Pancreas (tissue), 10 donors: ENCODE results near the gene PAFAH2. TPM values are rescaled to one million over a fixed set of nuclear protein-coding genes. Genes with fewer than 3 reads are reported as not detected.

Experiments used
- ATAC-seq, 4 donors: fragments of 200-7000 bp; cut with Tn5 transposase; one replicate each; pipeline versions ENCODE4 v1.8.0 to v1.9.1; 2020; ENCODE audit warnings: mild to moderate bottlenecking in 4 of 4, moderate library complexity in 4 of 4
- DNase-seq, 6 donors: peaks; one replicate each; pipeline ENCODE4 v3.0.0-alpha.2; 2020
- FAIRE-seq: peaks from 2 replicates; lab custom pipeline; 2012; peaks lifted over from hg19 to GRCh38; lab: Jason Lieb, UNC
- H3K27ac ChIP-seq, 4 donors: fragments of 200-600 bp; sonication (generic); 1 replicate in 3 of 4; 2 replicates in 1 of 4; pipeline versions ENCODE4 v1.5.0 to v1.8.0; 2020
- H3K27me3 ChIP-seq, 4 donors: fragments of 200-600 bp; one replicate each; pipeline ENCODE4 v1.8.0; 2021
- H3K36me3 ChIP-seq, 3 donors: fragments of 200-600 bp; sonication (generic) in 1 of 3; one replicate each; pipeline versions ENCODE4 v1.5.0 to v1.8.0; 2020 to 2021
- H3K4me1 ChIP-seq, 3 donors: fragments of 200-600 bp; one replicate each; pipeline ENCODE4 v1.8.0; 2021
- H3K4me3 ChIP-seq, 4 donors: fragments of 200-600 bp; sonication (generic) in 2 of 4; one replicate each; pipeline versions ENCODE4 v1.5.0 to v1.8.0; 2020 to 2021
- H3K9me3 ChIP-seq, 4 donors: fragments of 200-600 bp; one replicate each; pipeline ENCODE4 v1.8.0; 2021
- WGBS, 2 donors: extraction: QIAGEN DNeasy Blood & Tissue Kit; methylation state at CpG; one replicate each; pipeline ENCODE4 v1.1.7; 2013; 5-methylcytosine and 5-hydroxymethylcytosine counted together
- intact Hi-C, 3 donors: fragments of 100-400 bp; cut with DNase I; formaldehyde crosslinking; loops; one replicate each; pipeline versions ENCODE4 v1.11.1 to v1.14.2; 2022
- polyA plus RNA-seq, 2 donors: library from polyadenylated mRNA; stranded (reverse); fragments of 200-250 nt; gene quantifications; one replicate each; pipeline ENCODE4 v1.2.3, GENCODE V29; 2013
- total RNA-seq, 6 donors: library from RNA; stranded (reverse); fragmentation: NEBNext Ultra II Directional in 4 of 6; extraction: Animal tissue kit (Norgen Biotek cat#: 25700) in 4 of 6; gene quantifications; one replicate each; pipeline versions ENCODE4 v1.2.1 to v1.2.4, GENCODE V29; 2021 to 2023
- TF ChIP-seq, protein P1 (sequence below), 4 donors: fragments of 200-600 bp; sonication (generic) in 3 of 4; IDR thresholded peaks; one replicate each; pipeline versions ENCODE4 v1.5.0 to v1.8.0; 2021; ENCODE audit warnings: antibody characterized with exemption in 4 of 4
- donor health status: healthy with polysubstance abuse.
- donor health status: DM: no; HTN: no; CAD: no; lungs with moderate emphysema.
- donor health status: DM: no; HTN: no; CAD: no.
- donor health status: control.
- donor health status: control.
- donor health status: Bipolar disorder and iron deficiency.
- donor health status: DM: yes; HTN: yes; CAD: no.
- donor health status: DM: no; HTN: no; CAD: no.
- donor health status: DM: no; HTN: no; CAD: no.
- donor health status: DM: yes; HTN: yes; CAD: no.

The PAFAH2 gene
- total and polyA plus RNA-seq, 8 donors, result 11.0 to 20.9 (median 15.3) TPM

DNA sequence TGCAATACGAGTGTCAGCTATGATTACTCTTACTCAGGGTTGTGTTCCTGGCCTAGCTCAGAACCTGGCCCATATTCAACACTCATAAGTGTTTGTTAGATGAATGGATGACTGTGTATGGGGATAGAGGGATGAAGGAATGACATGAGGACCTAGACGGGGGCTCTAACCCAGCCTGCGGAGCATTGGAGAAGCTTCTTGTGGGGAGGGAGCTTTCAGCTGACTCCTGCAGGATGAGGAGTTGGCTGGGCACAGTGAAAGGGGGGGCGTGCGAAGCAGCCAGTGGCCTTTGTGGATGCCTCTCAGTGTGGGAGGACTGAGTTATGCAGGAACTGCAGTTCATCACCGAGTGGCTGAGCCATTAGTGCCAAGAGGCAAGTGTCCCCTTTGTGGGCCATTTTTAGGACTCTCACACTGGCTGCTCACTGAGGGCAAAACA lies 22.5 kb upstream of the PAFAH2 start:
- H3K4me3 ChIP-seq, result no peak overlapping the region
- H3K27me3 ChIP-seq, result no peaks in the 10 kb centered on the region
- H3K9me3 ChIP-seq, result no peaks in the 10 kb centered on the region
- intact Hi-C loops, result no loop called here
- ATAC-seq (no peak), DNase-seq (no peak), FAIRE-seq (no peak)
- TF ChIP-seq, protein P1, sequence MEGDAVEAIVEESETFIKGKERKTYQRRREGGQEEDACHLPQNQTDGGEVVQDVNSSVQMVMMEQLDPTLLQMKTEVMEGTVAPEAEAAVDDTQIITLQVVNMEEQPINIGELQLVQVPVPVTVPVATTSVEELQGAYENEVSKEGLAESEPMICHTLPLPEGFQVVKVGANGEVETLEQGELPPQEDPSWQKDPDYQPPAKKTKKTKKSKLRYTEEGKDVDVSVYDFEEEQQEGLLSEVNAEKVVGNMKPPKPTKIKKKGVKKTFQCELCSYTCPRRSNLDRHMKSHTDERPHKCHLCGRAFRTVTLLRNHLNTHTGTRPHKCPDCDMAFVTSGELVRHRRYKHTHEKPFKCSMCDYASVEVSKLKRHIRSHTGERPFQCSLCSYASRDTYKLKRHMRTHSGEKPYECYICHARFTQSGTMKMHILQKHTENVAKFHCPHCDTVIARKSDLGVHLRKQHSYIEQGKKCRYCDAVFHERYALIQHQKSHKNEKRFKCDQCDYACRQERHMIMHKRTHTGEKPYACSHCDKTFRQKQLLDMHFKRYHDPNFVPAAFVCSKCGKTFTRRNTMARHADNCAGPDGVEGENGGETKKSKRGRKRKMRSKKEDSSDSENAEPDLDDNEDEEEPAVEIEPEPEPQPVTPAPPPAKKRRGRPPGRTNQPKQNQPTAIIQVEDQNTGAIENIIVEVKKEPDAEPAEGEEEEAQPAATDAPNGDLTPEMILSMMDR (IDR thresholded peaks at IDR 0.05), result no peak
- no peaks in the 10 kb centered on the region for H3K36me3 ChIP-seq
- no peak overlapping the region for H3K27ac ChIP-seq
- 81 to 83% methylated on average over 6 of the region's 6 CpGs for WGBS, 2 donors
- no peaks in the 10 kb centered on the region for H3K4me1 ChIP-seq

DNA sequence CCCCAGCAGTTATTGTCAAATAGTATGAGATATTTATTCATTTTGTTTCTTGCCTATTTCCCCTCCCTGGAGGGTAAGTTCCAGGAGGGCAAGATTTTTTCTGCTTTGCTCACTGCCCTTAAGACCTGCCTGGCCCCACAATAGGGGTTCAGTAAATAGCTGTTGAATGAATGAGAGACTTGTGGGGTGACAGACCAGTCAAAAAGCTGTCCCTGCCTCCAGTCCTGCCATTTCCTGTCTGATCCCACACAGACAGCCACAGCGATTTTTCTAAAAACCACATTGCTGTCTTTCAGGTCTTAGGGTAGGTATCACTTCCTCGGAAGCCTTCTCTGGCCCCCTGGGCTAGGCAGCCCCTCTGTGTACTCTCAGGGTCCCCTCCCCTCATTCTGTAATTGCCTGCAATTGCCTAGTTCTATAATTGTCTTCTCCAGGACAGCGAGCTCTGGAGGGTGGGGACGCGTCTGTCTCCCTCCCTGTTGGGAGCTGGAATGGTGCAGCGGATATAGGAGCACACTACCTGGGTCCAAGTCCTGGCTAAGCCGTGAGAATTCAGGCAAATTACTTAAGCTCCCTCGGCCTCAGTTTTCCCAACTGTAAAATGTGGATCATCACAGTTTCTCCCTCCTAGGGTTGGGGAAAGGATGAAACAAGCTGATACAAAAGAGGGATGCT lies 21.9 kb upstream of the PAFAH2 start:
- DNase-seq, result no peak
- Histone ChIP-seq H3K4me1 (no peaks in the 10 kb centered on the region), H3K27ac (no peak overlapping the region), H3K27me3 (no peaks in the 10 kb centered on the region), H3K9me3 (no peaks in the 10 kb centered on the region), H3K4me3 (no peak overlapping the region), H3K36me3 (no peaks in the 10 kb centered on the region)
- intact Hi-C loops, result no loop called here
- no peak for FAIRE-seq
- no peak for ATAC-seq
- TF ChIP-seq, protein P1 (IDR thresholded peaks at IDR 0.05), result no peak
- 86% methylated on average over 8 of the region's 8 CpGs for WGBS, 2 donors

DNA sequence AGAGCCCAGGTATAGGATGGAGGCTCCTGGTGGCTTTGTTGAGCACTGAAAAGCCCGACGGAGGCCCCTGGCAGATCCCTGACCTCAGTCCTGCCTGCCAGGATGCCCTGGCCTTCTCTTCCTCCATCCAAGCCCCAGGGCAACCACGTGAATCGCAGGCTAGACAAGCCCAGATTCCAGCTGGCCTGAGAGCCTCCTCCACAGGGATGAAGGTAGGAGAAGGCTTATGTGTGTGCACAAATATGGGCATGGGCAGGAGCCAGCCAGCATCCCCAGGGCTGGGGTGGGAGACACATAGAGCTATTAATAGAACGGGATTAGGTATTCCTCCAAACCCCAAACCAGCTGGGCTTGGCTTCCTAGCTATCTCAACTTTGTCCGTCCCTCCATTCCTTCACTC lies 19.7 kb upstream of the PAFAH2 start:
- FAIRE-seq, result no peak

DNA sequence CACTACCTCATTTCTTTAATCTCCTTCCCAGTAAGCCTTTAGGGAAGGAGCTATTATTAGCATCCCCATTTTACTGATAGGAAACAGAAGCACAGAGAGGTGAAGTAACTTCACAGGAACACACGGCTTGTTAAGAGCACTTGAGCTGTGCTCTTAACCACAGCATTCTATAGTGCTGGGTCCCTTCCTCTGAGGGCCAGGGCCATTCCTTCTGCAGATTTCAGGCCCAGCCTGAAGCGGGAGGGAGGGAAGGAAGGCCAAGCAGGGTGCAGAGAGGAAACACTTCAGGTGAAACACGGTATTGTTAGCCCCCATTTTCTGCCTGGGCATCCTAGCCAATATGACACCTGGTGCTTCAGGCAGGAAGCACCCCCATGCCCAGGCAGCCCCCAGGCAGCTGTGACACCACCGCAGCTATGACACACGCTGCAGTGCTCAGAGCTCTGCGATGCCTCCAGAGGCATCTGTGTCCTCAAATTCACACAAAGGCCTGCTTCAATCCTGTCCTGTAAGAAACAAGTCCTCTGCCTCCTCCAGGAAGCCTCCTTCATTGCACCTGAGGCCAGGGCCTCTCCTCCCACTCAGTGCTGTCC lies 19.2 kb upstream of the PAFAH2 start:
- intact Hi-C loops, result no loop called here
- H3K27me3 ChIP-seq, result no peaks in the 10 kb centered on the region
- H3K27ac ChIP-seq, result no peak overlapping the region
- WGBS, 2 donors, result 80 to 81% methylated on average over 6 of the region's 6 CpGs
- no peaks in the 10 kb centered on the region for H3K36me3 ChIP-seq
- FAIRE-seq (no peak), DNase-seq (no peak), ATAC-seq (no peak)
- TF ChIP-seq, protein P1 (IDR thresholded peaks at IDR 0.05), result no peak
- H3K9me3 ChIP-seq, result no peaks in the 10 kb centered on the region
- H3K4me3 ChIP-seq, result no peak overlapping the region
- no peaks in the 10 kb centered on the region for H3K4me1 ChIP-seq

More for the DNA sequence above, 19.7 kb upstream of the PAFAH2 start:
- intact Hi-C loops, result no loop called here
- Histone ChIP-seq H3K36me3 (no peaks in the 10 kb centered on the region), H3K27ac (no peak overlapping the region), H3K4me3 (no peak overlapping the region), H3K4me1 (no peaks in the 10 kb centered on the region), H3K27me3 (no peaks in the 10 kb centered on the region), H3K9me3 (no peaks in the 10 kb centered on the region)
- ATAC-seq (no peak), DNase-seq (no peak)
- TF ChIP-seq, protein P1 (IDR thresholded peaks at IDR 0.05), result no peak
- 67 to 70% methylated on average over 6 of the region's 6 CpGs for WGBS, 2 donors
